ENCODE measurements around the gene ZNF57. TPM values are rescaled to one million over a fixed set of nuclear protein-coding genes. Genes with fewer than 3 reads are reported as not detected.
A peak's percentile ranks its signal among the peaks of the same experiment; 100 is the strongest.
"Not testable (repeated sequence)": the region's sequence is repeated elsewhere in the genome, so short reads cannot be mapped to it uniquely, and the experiment has no call there.

The ZNF57 gene
- total and polyA plus RNA-seq, 9 donors: 3.7 to 6.5 (median 4.7) TPM

DNA sequence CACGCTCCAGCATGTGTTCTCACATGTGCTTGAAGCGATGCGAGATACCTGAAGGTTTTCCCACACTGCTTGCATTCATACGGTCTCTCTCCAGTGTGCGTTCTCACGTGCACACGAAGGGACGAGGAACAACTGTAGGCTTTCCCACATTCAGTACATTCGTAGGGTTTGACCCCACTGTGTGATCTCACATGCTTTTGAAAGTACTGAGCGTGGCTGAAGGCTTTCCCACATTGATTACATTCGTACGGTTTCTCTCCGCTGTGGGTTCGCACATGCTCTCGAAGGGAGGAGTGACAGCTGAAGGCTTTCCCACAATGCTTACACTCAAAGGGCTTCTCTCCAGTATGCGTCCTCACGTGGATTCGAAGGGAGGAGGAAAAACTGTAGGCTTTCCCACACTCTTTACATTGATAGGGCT is 32.8 kb downstream of the ZNF57 start:
- H3K4me1 ChIP-seq (ENCODE audit: insufficient read depth): no peaks in the 10 kb centered on the region
- H3K9me3 ChIP-seq: peaks cover 0 to 20% of the 10 kb centered on the region in 2 donors
- no peak for DNase-seq
- WGBS, 3 donors: 97 to 98% (median 98%) methylated on average over 18 of the region's 18 CpGs
- no peaks in the 10 kb centered on the region for H3K36me3 ChIP-seq
- intact Hi-C loops (cut with DNase I): no loop called here
- H3K27me3 ChIP-seq: no peaks in the 10 kb centered on the region
- TF ChIP-seq EP300 (IDR thresholded peaks at IDR 0.05) (no peak), POLR2A (IDR thresholded peaks at IDR 0.05) (no peak)
- TF ChIP-seq, protein P1, sequence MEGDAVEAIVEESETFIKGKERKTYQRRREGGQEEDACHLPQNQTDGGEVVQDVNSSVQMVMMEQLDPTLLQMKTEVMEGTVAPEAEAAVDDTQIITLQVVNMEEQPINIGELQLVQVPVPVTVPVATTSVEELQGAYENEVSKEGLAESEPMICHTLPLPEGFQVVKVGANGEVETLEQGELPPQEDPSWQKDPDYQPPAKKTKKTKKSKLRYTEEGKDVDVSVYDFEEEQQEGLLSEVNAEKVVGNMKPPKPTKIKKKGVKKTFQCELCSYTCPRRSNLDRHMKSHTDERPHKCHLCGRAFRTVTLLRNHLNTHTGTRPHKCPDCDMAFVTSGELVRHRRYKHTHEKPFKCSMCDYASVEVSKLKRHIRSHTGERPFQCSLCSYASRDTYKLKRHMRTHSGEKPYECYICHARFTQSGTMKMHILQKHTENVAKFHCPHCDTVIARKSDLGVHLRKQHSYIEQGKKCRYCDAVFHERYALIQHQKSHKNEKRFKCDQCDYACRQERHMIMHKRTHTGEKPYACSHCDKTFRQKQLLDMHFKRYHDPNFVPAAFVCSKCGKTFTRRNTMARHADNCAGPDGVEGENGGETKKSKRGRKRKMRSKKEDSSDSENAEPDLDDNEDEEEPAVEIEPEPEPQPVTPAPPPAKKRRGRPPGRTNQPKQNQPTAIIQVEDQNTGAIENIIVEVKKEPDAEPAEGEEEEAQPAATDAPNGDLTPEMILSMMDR (IDR thresholded peaks at IDR 0.05): no peak
- no peak overlapping the region for H3K27ac ChIP-seq
- no peak overlapping the region for H3K4me3 ChIP-seq

DNA sequence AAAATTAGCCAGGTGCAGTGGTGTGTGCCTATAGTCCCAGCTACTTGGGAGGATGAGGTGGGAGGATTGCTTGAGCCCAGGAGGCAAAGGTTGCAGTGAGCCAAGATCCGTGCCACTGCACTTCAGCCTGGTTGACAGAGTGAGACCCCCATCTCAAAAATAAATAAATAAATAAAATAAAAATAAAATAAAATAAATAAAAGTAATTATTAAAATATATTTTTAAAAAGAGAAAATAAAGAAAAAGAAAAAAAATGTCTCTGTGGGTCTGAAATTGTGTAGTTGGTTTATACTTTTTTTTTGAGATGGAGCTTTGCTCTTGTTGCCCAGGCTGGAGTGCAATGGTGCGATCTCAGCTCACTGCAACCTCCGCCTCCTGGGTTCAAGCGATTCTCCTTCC is 35.1 kb downstream of the ZNF57 start:
- H3K27me3 ChIP-seq; H3K27ac ChIP-seq; DNase-seq; H3K36me3 ChIP-seq; intact Hi-C loops (cut with DNase I); H3K4me1 ChIP-seq (ENCODE audit: insufficient read depth); H3K4me3 ChIP-seq: not testable (repeated sequence)
- WGBS, 3 donors: 99% methylated on average over 4 of the region's 4 CpGs
- peaks cover 0 to 20% of the 10 kb centered on the region in 2 donors for H3K9me3 ChIP-seq

DNA sequence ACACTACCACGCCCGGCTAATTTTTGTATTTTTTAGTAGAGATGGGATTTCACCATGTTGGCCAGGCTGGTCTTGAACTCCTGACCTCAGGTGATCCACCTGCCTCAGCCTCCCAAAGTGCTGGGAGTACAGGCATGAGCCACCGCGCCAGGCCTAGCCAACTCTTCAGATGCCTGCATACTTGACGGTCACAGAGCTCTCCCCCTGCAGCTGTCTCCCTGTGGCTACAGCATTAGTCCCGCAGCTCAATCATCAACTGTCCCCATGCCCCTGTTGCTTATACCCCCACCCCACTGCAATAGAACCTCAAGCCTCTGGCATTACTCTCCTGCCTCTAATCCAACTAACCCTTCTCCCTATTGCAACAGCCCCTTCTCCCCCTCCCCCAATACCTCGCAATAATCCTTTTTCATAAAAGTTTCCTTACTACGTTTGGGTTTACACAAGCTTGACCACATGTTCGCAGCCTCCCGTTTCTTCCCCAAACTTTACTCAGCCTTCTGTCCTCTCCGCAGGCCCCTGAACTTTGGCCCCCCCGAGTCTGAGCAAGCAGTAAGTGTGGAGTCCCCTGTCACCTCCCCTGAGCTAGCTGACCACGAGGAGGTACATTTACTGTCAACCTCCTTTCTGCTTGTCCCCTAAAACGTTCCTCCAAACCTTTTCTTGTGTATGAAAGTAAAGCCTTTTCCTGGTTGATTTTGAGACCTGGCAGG is 42.4 kb downstream of the ZNF57 start:
- Histone ChIP-seq H3K4me3 (no peak overlapping the region), H3K9me3 (no peaks in the 10 kb centered on the region), H3K36me3 (no peaks in the 10 kb centered on the region), H3K27ac (no peak overlapping the region), H3K27me3 (no peaks in the 10 kb centered on the region), H3K4me1 (ENCODE audit: insufficient read depth) (peaks cover 6% of the 10 kb centered on the region)
- no peak for TF ChIP-seq POLR2A (IDR thresholded peaks at IDR 0.05)
- TF ChIP-seq, protein P1 (IDR thresholded peaks at IDR 0.05): no peak
- TF ChIP-seq EP300 (IDR thresholded peaks at IDR 0.05): no peak
- intact Hi-C loops (cut with DNase I): no loop called here
- WGBS, 3 donors: 85 to 89% (median 86%) methylated on average over 14 of the region's 14 CpGs
- no peak for DNase-seq

DNA sequence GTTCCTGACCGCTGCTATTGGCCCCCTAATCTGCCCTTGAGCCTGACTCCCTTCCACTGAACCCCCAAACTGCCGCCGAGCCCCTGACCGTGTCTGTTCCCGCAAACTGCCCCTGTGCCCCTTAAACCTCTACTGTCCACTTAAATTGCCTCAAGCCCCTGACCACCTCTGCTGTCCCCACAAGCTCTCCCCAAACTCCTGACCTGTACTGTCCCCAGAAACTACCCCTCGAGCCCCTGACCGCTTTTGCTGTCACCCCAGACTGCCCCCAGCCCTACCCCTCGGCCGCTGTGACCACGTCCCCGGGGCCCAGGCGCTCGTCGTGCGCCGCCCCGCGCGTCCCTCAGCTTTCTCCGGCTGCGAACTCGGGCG is 43.7 kb downstream of the ZNF57 start:
- Histone ChIP-seq H3K9me3 (no peaks in the 10 kb centered on the region), H3K36me3 (no peaks in the 10 kb centered on the region), H3K4me3 (peak overlapping the region; percentile 57), H3K27me3 (no peaks in the 10 kb centered on the region), H3K4me1 (ENCODE audit: insufficient read depth) (peaks cover 7% of the 10 kb centered on the region), H3K27ac (peak overlapping the region; percentile 85 to 88)
- no peak for DNase-seq
- intact Hi-C loops (cut with DNase I): no loop called here
- no peak for TF ChIP-seq POLR2A (IDR thresholded peaks at IDR 0.05)
- TF ChIP-seq, protein P1 (IDR thresholded peaks at IDR 0.05): no peak
- no peak for TF ChIP-seq EP300 (IDR thresholded peaks at IDR 0.05)
- 2 to 3% (median 2%) methylated on average over 23 of the region's 23 CpGs for WGBS, 3 donors

DNA sequence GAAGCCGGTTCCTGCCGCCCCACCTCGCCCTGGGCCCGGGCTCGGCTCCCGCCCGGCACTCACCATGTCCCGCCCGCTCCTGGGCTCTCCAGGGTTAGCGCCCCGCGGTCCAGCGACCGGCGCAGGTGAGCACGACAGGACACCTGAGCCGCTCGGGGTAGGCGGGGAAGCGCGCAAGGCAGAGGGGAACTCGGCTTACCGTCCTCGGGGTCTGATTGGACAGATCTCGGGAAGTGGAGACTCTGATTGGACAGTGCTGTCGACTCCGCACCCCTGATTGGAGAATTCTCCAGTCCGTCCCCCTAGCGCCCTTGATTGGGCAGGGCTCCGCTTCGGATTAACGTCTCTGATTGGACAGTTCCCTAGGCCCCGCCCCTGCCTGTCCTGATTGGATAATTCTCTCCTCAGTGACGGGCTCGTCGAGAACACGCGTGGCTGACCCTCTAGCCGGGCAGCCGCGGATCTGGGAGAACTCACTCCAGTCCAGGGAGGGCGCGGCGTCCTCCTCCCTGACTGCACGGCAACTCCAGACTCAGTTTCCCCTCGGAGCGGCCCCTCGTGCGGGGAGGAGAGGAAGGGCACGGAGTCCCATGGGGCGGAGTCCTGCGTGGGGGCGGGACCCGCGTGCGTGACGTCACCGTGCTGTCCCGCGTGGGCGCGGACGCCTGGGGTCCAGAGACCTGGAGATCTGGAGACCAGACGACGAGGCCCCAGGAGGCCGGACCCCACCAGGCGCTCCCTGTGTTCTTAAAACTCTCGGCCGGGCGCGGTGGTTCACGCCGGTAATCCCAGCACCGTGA is 44.2 kb downstream of the ZNF57 start, which contains the start of gene ZNF77:
Gene ZNF77 (minus strand): TSS at position 197 of the 800 bp plus-strand sequence. CDS start 131 bp downstream, at position 66.
- H3K9me3 ChIP-seq: no peaks in the 10 kb centered on the region
- 0 to 1% (median 0%) methylated on average over 63 to 74 of the region's 74 CpGs for WGBS, 3 donors
- H3K4me3 ChIP-seq: peak within 1 kb of the TSS; percentile 57
- H3K27me3 ChIP-seq: no peaks in the 10 kb centered on the region
- H3K4me1 ChIP-seq (ENCODE audit: insufficient read depth): peaks cover 9% of the 10 kb centered on the region
- intact Hi-C loops (cut with DNase I): no loop called here
- TF ChIP-seq EP300 (IDR thresholded peaks at IDR 0.05) (no peak), POLR2A (IDR thresholded peaks at IDR 0.05) (peak; percentile 83)
- TF ChIP-seq, protein P1 (IDR thresholded peaks at IDR 0.05): peak in 1 of 3 donors; percentile 56
- no peaks in the 10 kb centered on the region for H3K36me3 ChIP-seq
- H3K27ac ChIP-seq: peak within 1 kb of the TSS; percentile 85 to 88
- DNase-seq: peak; percentile 99 to 100 (median 99)
